ENCODE results near the gene CLDN10.

CLDN10 gene

GRCh38 chr13:95627590-95627989, 75.1 kb downstream of the CLDN10 start:
- Mint-ChIP-seq H3K4me1 (no peaks in the 10 kb centered on the region), H3K9me3 (no peaks in the 10 kb centered on the region), H3K27me3 (peaks cover 8% of the 10 kb centered on the region), H3K36me3 (ENCODE audit: low read depth) (no peaks in the 10 kb centered on the region), H3K4me3 (no peak overlapping the region), H3K27ac (no peak overlapping the region)
- ATAC-seq (no peak), DNase-seq (no peak)

- ATAC-seq (no peak), DNase-seq (no peak)
- peaks cover 9% of the 10 kb centered on the region for H3K27me3 Mint-ChIP-seq
Observed at GRCh38 chr13:95628488-95628887, 76.0 kb downstream of the CLDN10 start.

GRCh38 chr13:95629071-95629470, 76.6 kb downstream of the CLDN10 start:
- no peaks in the 10 kb centered on the region for H3K36me3 Mint-ChIP-seq (ENCODE audit: low read depth)
- H3K4me1 Mint-ChIP-seq, result no peaks in the 10 kb centered on the region
- H3K27ac Mint-ChIP-seq, result no peak overlapping the region
- H3K9me3 Mint-ChIP-seq, result no peaks in the 10 kb centered on the region
- DNase-seq (no peak), ATAC-seq (no peak)
- H3K4me3 Mint-ChIP-seq, result no peak overlapping the region
- H3K27me3 Mint-ChIP-seq, result peaks cover 10% of the 10 kb centered on the region

More at GRCh38 chr13:95628488-95628887, 76.0 kb downstream of the CLDN10 start:
- no peak overlapping the region for H3K4me3 Mint-ChIP-seq
- no peak overlapping the region for H3K27ac Mint-ChIP-seq
- H3K36me3 Mint-ChIP-seq (ENCODE audit: low read depth), result no peaks in the 10 kb centered on the region
- H3K4me1 Mint-ChIP-seq, result no peaks in the 10 kb centered on the region
- H3K9me3 Mint-ChIP-seq, result no peaks in the 10 kb centered on the region
